Measurements from ENCODE around the gene NDUFS1.

- TF ChIP-seq SMC3 (IDR thresholded peaks at IDR 0.05; ENCODE audit: borderline replicate concordance, low read length) (no peak), CHD2 (IDR thresholded peaks at IDR 0.05; ENCODE audit: borderline replicate concordance, low read depth, low read length) (no peak), CTCF (IDR thresholded peaks at IDR 0.05 in 2 of 3, conservative IDR thresholded peaks at IDR 0.05 in 1 of 3; ENCODE audit: control insufficient read depth in 2 of 3, extremely low read depth in 1 of 3, insufficient read depth in 1 of 3, low read depth in 3 of 3, low read length in 3 of 3) (no peak), ZBTB4 (CRISPR knock-in tag; IDR thresholded peaks at IDR 0.05) (no peak), CREM (IDR thresholded peaks at IDR 0.05; ENCODE audit: low read depth) (no peak), MEF2B (IDR thresholded peaks at IDR 0.05; ENCODE audit: partially characterized antibody, poor library complexity, severe bottlenecking) (no peak), NFXL1 (IDR thresholded peaks at IDR 0.05; ENCODE audit: borderline replicate concordance) (no peak)
Observed at GRCh38 chr2:206150631-206151030, 8.6 kb downstream of the NDUFS1 start.

Data from GM12878 (cell line).